ENCODE data around the gene IRF2BPL. TPM values are rescaled to one million over a fixed set of nuclear protein-coding genes. Genes with fewer than 3 reads are reported as not detected.

IRF2BPL gene
- total and polyA plus RNA-seq, 4 donors = 3.8 to 15.8 (median 7.4) TPM

- Histone ChIP-seq H3K4me1 (ENCODE audit: control insufficient read depth in 4 of 4, insufficient read depth in 4 of 4, low read length in 3 of 4) (peaks cover 0 to 10% (median 8%) of the 10 kb centered on the region in 4 donors), H3K9me3 (ENCODE audit: control insufficient read depth in 4 of 4, low read length in 3 of 4) (no peaks in the 10 kb centered on the region), H3K27me3 (ENCODE audit: control insufficient read depth in 4 of 4, insufficient read depth in 4 of 4, low read length in 3 of 4) (no peaks in the 10 kb centered on the region), H3K4me3 (ENCODE audit: low read depth in 1 of 3, low read length in 3 of 3) (no peak overlapping the region), H3K36me3 (ENCODE audit: control insufficient read depth in 4 of 4, insufficient read depth in 3 of 4, low read depth in 1 of 4, low read length in 3 of 4) (no peaks in the 10 kb centered on the region), H3K27ac (ENCODE audit: low read depth in 1 of 2, low read length in 2 of 2) (no peak overlapping the region), H3K9ac (ENCODE audit: low read depth in 1 of 2, low read length in 2 of 2) (no peak overlapping the region)
- TF ChIP-seq FOXA1 (IDR thresholded peaks at IDR 0.05) (no peak), RAD21 (IDR thresholded peaks at IDR 0.05) (no peak), REST (IDR thresholded peaks at IDR 0.05) (no peak), JUND (IDR thresholded peaks at IDR 0.05) (no peak), EGR1 (IDR thresholded peaks at IDR 0.05; ENCODE audit: low read depth in 2 of 2) (no peak), HNF4A (conservative IDR thresholded peaks at IDR 0.05) (no peak), CTCF (IDR thresholded peaks at IDR 0.05; ENCODE audit: low read depth, low read length, missing input control) (no peak), MAX (IDR thresholded peaks at IDR 0.05) (no peak), GABPA (IDR thresholded peaks at IDR 0.05 in 1 of 2, conservative IDR thresholded peaks at IDR 0.05 in 1 of 2) (no peak), ATF3 (IDR thresholded peaks at IDR 0.05) (no peak), SP1 (IDR thresholded peaks at IDR 0.05) (no peak), RXRA (IDR thresholded peaks at IDR 0.05) (no peak)
- DNase-seq (ENCODE audit: low spot score) = no peak
- WGBS = 93% methylated on average over 6 of the region's 6 CpGs
Measured at GRCh38 chr14:76997257-76997970, 31.1 kb downstream of the IRF2BPL start.

GRCh38 chr14:76996563-76997146 lies 31.9 kb downstream of the IRF2BPL start:
- no peaks in the 10 kb centered on the region for H3K36me3 ChIP-seq (ENCODE audit: control insufficient read depth in 4 of 4, insufficient read depth in 3 of 4, low read depth in 1 of 4, low read length in 3 of 4)
- H3K9ac ChIP-seq (ENCODE audit: low read depth in 1 of 2, low read length in 2 of 2) = no peak overlapping the region
- DNase-seq (ENCODE audit: low spot score) = no peak
- H3K9me3 ChIP-seq (ENCODE audit: control insufficient read depth in 4 of 4, low read length in 3 of 4) = no peaks in the 10 kb centered on the region
- H3K27ac ChIP-seq (ENCODE audit: low read depth in 1 of 2, low read length in 2 of 2) = no peak overlapping the region
- TF ChIP-seq MAX (IDR thresholded peaks at IDR 0.05) = no peak
- TF ChIP-seq CTCF (IDR thresholded peaks at IDR 0.05; ENCODE audit: low read depth, low read length, missing input control) = no peak
- no peak for TF ChIP-seq HNF4A (conservative IDR thresholded peaks at IDR 0.05)
- TF ChIP-seq YY1 (IDR thresholded peaks at IDR 0.05) = no peak
- no peak for TF ChIP-seq SP1 (IDR thresholded peaks at IDR 0.05)
- TF ChIP-seq FOXA2 (IDR thresholded peaks at IDR 0.05) = no peak
- TF ChIP-seq REST (IDR thresholded peaks at IDR 0.05) = no peak
- 60% methylated on average over 2 of the region's 2 CpGs for WGBS
- H3K4me1 ChIP-seq (ENCODE audit: control insufficient read depth in 4 of 4, insufficient read depth in 4 of 4, low read length in 3 of 4) = peaks cover 0 to 8% (median 8%) of the 10 kb centered on the region in 4 donors
- no peak overlapping the region for H3K4me3 ChIP-seq (ENCODE audit: low read depth in 1 of 3, low read length in 3 of 3)
- H3K27me3 ChIP-seq (ENCODE audit: control insufficient read depth in 4 of 4, insufficient read depth in 4 of 4, low read length in 3 of 4) = no peaks in the 10 kb centered on the region
